Heart right ventricle (tissue), 16 donors: ENCODE results near the gene NSUN6. TPM values are rescaled to one million over a fixed set of nuclear protein-coding genes. Genes with fewer than 3 reads are reported as not detected.

Experiments used
- ATAC-seq, 8 donors: fragments of 200-7000 bp; cut with Tn5 transposase; one replicate each; pipeline ENCODE4 v1.9.1; 2020; ENCODE audit warnings: mild to moderate bottlenecking in 8 of 8, moderate library complexity in 8 of 8, moderate number of reproducible peaks in 1 of 8
- DNase-seq, 2 donors: peaks; one replicate each; pipeline ENCODE4 v3.0.0-alpha.2; 2020
- H3K27ac ChIP-seq, 10 donors: fragments of 200-600 bp; sonication (generic) in 2 of 10; one replicate each; pipeline versions ENCODE4 v1.5.0 to v1.8.0; 2020 to 2022; ENCODE audit warnings: mild to moderate bottlenecking in 3 of 10
- H3K27me3 ChIP-seq, 7 donors: fragments of 200-600 bp; one replicate each; pipeline ENCODE4 v1.8.0; 2021 to 2022; ENCODE audit warnings: mild to moderate bottlenecking in 2 of 7
- H3K36me3 ChIP-seq, 9 donors: fragments of 200-600 bp; sonication (generic) in 1 of 9; one replicate each; pipeline versions ENCODE4 v1.5.0 to v1.8.0; 2020 to 2022; ENCODE audit warnings: mild to moderate bottlenecking in 2 of 9
- H3K4me1 ChIP-seq, 9 donors: fragments of 200-600 bp; sonication (generic) in 1 of 9; one replicate each; pipeline versions ENCODE4 v1.5.0 to v1.8.0; 2020 to 2022; ENCODE audit warnings: mild to moderate bottlenecking in 4 of 9
- H3K4me3 ChIP-seq, 10 donors: fragments of 200-600 bp; sonication (generic) in 2 of 10; one replicate each; pipeline versions ENCODE4 v1.5.0 to v1.8.0; 2020 to 2022; ENCODE audit warnings: mild to moderate bottlenecking in 7 of 10, moderate library complexity in 2 of 10
- H3K9me3 ChIP-seq, 11 donors: fragments of 200-600 bp in 10 of 11; sonication (generic) in 2 of 11; one replicate each; pipeline versions ENCODE4 v1.5.0 to v1.8.0; 2013 to 2022; ENCODE audit warnings: mild to moderate bottlenecking in 2 of 11, control low read depth in 1 of 11, moderate library complexity in 1 of 11
- WGBS, 2 donors: extraction: QIAGEN DNeasy Blood & Tissue Kit; methylation state at CpG; one replicate each; pipeline ENCODE4 v1.1.7; 2013; ENCODE audit warnings: inconsistent platforms in 1 of 2; 5-methylcytosine and 5-hydroxymethylcytosine counted together
- intact Hi-C, 10 donors: fragments of 100-400 bp; cut with DNase I; formaldehyde crosslinking; loops; one replicate each; pipeline versions ENCODE4 v1.11.1 to v1.14.2; 2022
- polyA plus RNA-seq, 2 donors: library from polyadenylated mRNA; stranded (reverse); fragments of 200-250 nt; gene quantifications; one replicate each; pipeline ENCODE4 v1.2.3, GENCODE V29; 2013
- total RNA-seq, 10 donors: library from RNA; stranded (reverse); fragmentation: NEBNext Ultra II Directional in 3 of 10; extraction: Animal tissue kit (Norgen Biotek cat#: 25700) in 3 of 10; gene quantifications; one replicate each; pipeline versions ENCODE4 v1.2.1 to v1.2.4, GENCODE V29; 2021 to 2023
- TF ChIP-seq, protein P1 (sequence below), 9 donors: fragments of 200-600 bp; sonication (generic) in 2 of 9; IDR thresholded peaks; one replicate each; pipeline versions ENCODE4 v1.5.0 to v1.8.0; 2021 to 2022; ENCODE audit warnings: antibody characterized with exemption in 9 of 9, mild to moderate bottlenecking in 5 of 9, moderate library complexity in 1 of 9
- donor health status: Arrhythmogenic right ventricular cardiomyopathy.
- donor health status: ischemic (EF 13 %, LVEDD 7.1; RV severe dilation, severe dysfunction).
- donor health status: healthy with polysubstance abuse.
- donor health status: DM: no; HTN: yes; CAD: no.
- donor health status: DM: no; HTN: no; CAD: no.
- donor health status: ischemic (EF 25% LVEDD 6.9; RV normal size, moderate dysfunction).
- donor health status: ischemic (EF 25% LVEDD 5.7; RV mildly dilated, moderate dysfunction).
- donor health status: healthy.
- donor health status: DM: yes; HTN: yes; CAD: no.
- donor health status: Ischemic cardiomyopathy.
- donor health status: ischemic (EF 35%, LVEDD 5.7; RV mildly dilated, moderate dysfunction).
- donor health status: nonischemic (EF 11% LVEDD 7.7; RV severe dilation, severe dysfunction).
- donor health status: DM: yes; HTN: yes; CAD: no.
- donor health status: PGD.
- donor health status: ischemic (EF 29% LVEDD 5.4; RV normal size, mild dysfunction).
- donor health status: nonischemic (EF 23%, LVEDD 6.1; RV moderate dilation, normal function).

Gene NSUN6
- total and polyA plus RNA-seq, 12 donors = 4.9 to 13.5 (median 8.7) TPM

DNA sequence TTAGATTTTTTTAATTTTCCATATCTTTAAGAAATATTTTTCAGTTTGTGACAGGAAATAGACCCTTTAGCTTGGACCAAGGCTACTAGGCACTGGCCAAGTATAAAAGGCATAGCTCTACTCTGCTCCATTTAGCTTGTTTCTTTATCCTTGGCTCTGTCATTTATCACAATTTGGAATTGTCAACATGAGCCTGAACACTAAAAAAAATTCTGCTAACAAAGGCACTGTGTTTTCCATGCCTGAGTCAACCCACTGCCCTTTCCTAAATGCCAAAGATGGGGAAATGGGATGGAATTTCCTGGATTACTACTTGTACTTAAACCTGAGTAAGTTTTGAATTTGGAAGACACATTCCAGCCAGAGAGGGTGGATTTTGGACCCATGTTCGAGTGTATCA is 128.4 kb downstream of the NSUN6 start:
- 50 to 61% methylated on average over 1 of the region's 1 CpG for WGBS, 2 donors
- TF ChIP-seq, protein P1, sequence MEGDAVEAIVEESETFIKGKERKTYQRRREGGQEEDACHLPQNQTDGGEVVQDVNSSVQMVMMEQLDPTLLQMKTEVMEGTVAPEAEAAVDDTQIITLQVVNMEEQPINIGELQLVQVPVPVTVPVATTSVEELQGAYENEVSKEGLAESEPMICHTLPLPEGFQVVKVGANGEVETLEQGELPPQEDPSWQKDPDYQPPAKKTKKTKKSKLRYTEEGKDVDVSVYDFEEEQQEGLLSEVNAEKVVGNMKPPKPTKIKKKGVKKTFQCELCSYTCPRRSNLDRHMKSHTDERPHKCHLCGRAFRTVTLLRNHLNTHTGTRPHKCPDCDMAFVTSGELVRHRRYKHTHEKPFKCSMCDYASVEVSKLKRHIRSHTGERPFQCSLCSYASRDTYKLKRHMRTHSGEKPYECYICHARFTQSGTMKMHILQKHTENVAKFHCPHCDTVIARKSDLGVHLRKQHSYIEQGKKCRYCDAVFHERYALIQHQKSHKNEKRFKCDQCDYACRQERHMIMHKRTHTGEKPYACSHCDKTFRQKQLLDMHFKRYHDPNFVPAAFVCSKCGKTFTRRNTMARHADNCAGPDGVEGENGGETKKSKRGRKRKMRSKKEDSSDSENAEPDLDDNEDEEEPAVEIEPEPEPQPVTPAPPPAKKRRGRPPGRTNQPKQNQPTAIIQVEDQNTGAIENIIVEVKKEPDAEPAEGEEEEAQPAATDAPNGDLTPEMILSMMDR (IDR thresholded peaks at IDR 0.05) = no peak
- Histone ChIP-seq H3K9me3 (no peaks in the 10 kb centered on the region), H3K27ac (peak overlapping the region in 1 of 10 donors; percentile 23), H3K4me1 (peaks cover 0 to 22% (median 10%) of the 10 kb centered on the region in 9 donors), H3K4me3 (no peak overlapping the region), H3K36me3 (peaks cover 0 to 51% (median 8%) of the 10 kb centered on the region in 9 donors), H3K27me3 (no peaks in the 10 kb centered on the region)
- DNase-seq (no peak), ATAC-seq (peak in 1 of 8 donors; percentile 39)
- intact Hi-C loops = no loop called here

DNA sequence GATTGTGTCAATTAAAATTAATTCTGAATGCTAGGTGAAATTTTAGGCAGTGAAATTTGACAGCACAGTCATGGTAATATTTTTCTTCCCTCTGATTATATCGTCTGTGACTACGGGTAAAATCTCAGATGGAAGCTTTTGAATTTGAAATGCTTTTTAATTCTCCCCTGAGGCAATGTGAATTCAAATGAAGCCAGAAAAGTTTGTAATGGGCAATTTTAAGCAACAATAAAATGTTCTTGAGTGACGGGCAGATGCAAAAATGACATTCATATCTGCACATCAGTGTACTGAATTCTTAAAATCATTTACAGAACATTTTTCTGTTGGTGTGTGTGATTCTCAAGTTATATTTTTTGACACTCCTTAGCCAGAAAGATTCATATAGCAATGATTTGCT is 134.5 kb downstream of the NSUN6 start:
- Histone ChIP-seq H3K27ac (no peak overlapping the region), H3K36me3 (peaks cover 0 to 79% (median 15%) of the 10 kb centered on the region in 9 donors)
- 81 to 85% methylated on average over 3 of the region's 3 CpGs for WGBS, 2 donors

DNA sequence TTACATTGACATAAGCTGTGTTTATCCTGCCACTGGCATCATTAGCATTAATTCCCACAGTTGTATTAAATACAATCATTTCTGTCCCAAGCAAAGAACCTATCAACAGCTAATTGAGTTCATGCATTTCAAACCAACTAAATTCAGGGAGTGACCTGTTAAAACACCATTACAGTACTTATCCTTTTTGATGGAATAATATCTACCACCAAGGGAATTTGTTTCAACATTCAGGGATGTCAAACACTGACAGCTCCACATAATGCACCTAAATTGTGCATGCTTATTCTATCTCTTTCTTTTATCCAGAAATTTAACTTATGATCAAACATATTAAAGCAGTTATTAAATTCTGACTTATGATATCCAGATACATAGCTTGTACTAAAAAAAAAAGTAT is 136.8 kb downstream of the NSUN6 start:
- no peak for DNase-seq
- Histone ChIP-seq H3K4me1 (no peaks in the 10 kb centered on the region), H3K36me3 (peaks cover 0 to 72% (median 7%) of the 10 kb centered on the region in 9 donors)

More for the DNA sequence above, 134.5 kb downstream of the NSUN6 start:
- H3K9me3 ChIP-seq = no peaks in the 10 kb centered on the region
- H3K4me1 ChIP-seq = no peaks in the 10 kb centered on the region
- DNase-seq (no peak), ATAC-seq (no peak)
- TF ChIP-seq, protein P1 (IDR thresholded peaks at IDR 0.05) = no peak
- H3K27me3 ChIP-seq = no peaks in the 10 kb centered on the region
- no peak overlapping the region for H3K4me3 ChIP-seq
- intact Hi-C loops = no loop called here

DNA sequence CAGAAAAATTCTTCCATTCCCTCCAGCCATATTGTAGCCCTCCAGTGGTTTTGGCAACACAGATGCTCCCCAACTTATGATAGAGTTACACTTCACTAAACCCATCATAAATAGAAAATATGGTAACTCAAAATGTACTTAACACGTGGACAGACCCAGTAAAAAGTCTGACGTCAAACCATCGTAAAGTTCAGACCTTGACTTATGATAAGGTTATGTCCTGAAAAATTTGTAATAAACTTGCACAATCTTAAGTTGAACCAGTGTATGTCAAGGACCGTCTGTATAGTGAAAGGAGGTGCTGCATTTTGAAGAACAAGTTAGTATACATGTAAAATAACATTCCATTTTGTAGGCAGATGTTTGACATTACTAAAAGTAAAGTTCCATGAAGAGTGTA is 142.8 kb downstream of the NSUN6 start:
- DNase-seq = no peak
- Histone ChIP-seq H3K27ac (no peak overlapping the region), H3K27me3 (no peaks in the 10 kb centered on the region), H3K9me3 (no peaks in the 10 kb centered on the region), H3K36me3 (peaks cover 0 to 48% (median 0%) of the 10 kb centered on the region in 9 donors), H3K4me3 (no peak overlapping the region), H3K4me1 (peaks cover 0 to 12% (median 8%) of the 10 kb centered on the region in 9 donors)
- intact Hi-C loops = no loop called here
- WGBS, 2 donors = 88 to 89% methylated on average over 4 of the region's 4 CpGs
- TF ChIP-seq, protein P1 (IDR thresholded peaks at IDR 0.05) = no peak
- no peak for ATAC-seq

More for the DNA sequence above, 136.8 kb downstream of the NSUN6 start:
- H3K4me3 ChIP-seq = no peak overlapping the region
- H3K27ac ChIP-seq = no peak overlapping the region
- H3K9me3 ChIP-seq = no peaks in the 10 kb centered on the region
- ATAC-seq = no peak
- no peaks in the 10 kb centered on the region for H3K27me3 ChIP-seq
- intact Hi-C loops = no loop called here
- TF ChIP-seq, protein P1 (IDR thresholded peaks at IDR 0.05) = no peak
